HPDE6-E6E7 (cell line): Measurements from ENCODE around the gene BIVM.

Source experiments
- DNase-seq: peaks from one replicate; pipeline ENCODE4 v3.0.0; 2011; ENCODE audit warnings: missing footprints; ENCODE audit errors: extremely low spot score

The BIVM gene

GRCh38 chr13:102879793-102880499 lies 81.0 kb downstream of the BIVM start:
- no peak for DNase-seq

GRCh38 chr13:102881819-102882686 lies 83.1 kb downstream of the BIVM start:
- no peak for DNase-seq
